ENCODE data around the gene EPHB6.
A peak's percentile ranks its signal among the peaks of the same experiment; 100 is the strongest.

Gene EPHB6

DNA sequence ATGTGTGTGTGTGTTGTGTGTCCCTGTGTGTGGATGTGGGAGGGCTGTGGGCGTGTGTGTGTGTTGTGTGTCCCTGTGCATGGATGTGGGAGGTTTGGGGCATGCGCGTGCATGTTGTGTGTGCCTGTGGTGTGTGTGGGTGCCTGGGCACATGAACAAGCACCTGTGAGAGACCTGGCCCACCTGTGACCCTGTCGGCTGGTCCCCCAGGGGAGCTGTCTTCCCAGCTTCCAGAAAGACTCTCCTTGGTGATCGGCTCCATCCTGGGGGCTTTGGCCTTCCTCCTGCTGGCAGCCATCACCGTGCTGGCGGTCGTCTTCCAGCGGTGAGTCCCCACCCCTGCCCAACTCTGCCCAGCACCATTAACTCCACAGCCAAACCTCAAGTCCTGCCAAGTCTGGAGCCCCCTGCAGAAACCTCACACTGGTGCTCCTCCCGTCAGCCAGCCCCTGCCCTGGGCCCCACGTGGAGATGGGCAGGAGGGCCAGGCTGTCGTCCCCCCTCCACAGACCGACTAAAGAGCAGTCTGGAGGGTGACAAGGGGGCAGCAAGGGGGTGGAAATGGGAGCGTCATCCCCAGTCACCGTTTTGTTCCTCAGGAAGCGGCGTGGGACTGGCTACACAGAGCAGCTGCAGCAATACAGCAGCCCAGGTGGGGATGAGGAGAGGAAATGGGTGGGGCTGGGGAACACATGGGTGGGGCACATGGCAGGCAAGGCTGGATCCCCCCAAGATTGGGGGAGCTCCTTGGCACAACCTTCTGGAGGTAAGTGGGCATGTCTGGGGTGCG is 12.7 kb downstream of the EPHB6 start:
- no peak overlapping the region for H3K27ac ChIP-seq

DNA sequence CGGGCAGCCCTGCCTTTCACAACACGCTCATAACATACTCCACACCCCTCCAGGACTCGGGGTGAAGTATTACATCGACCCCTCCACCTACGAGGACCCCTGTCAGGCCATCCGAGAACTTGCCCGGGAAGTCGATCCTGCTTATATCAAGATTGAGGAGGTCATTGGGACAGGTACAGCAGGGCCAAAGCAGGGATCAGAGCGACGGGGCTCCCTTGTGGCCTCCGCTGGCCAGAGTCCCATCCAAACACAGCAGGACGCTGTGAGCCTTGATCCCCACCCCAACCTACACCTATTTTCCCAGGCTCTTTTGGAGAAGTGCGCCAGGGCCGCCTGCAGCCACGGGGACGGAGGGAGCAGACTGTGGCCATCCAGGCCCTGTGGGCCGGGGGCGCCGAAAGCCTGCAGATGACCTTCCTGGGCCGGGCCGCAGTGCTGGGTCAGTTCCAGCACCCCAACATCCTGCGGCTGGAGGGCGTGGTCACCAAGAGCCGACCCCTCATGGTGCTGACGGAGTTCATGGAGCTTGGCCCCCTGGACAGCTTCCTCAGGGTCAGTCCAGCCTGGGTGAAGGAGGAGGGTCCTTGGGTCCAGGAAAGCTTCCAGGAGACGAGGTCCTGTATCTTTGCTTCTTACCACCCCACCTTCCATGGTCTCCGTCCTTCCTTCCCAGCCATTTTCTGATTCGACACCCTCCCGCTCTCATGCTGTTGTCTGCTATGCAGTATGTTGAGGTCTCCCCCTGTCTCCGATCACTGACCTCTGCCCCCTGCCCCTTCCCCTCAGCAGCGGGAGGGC is 13.5 kb downstream of the EPHB6 start:
- no peaks in the 10 kb centered on the region for H3K27me3 ChIP-seq (ENCODE audit: insufficient read depth, low read depth, severe bottlenecking)
- TF ChIP-seq, protein P1, sequence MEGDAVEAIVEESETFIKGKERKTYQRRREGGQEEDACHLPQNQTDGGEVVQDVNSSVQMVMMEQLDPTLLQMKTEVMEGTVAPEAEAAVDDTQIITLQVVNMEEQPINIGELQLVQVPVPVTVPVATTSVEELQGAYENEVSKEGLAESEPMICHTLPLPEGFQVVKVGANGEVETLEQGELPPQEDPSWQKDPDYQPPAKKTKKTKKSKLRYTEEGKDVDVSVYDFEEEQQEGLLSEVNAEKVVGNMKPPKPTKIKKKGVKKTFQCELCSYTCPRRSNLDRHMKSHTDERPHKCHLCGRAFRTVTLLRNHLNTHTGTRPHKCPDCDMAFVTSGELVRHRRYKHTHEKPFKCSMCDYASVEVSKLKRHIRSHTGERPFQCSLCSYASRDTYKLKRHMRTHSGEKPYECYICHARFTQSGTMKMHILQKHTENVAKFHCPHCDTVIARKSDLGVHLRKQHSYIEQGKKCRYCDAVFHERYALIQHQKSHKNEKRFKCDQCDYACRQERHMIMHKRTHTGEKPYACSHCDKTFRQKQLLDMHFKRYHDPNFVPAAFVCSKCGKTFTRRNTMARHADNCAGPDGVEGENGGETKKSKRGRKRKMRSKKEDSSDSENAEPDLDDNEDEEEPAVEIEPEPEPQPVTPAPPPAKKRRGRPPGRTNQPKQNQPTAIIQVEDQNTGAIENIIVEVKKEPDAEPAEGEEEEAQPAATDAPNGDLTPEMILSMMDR (IDR thresholded peaks at IDR 0.05; ENCODE audit: low read depth, low read length): peak; percentile 50; the same call in 1 of the 2 replicates
- no peak overlapping the region for H3K4me3 ChIP-seq (ENCODE audit: low read depth, low read length)
- no peak for DNase-seq
- no peak overlapping the region for H3K27ac ChIP-seq
- H3K36me3 ChIP-seq: no peaks in the 10 kb centered on the region
- H3K9me3 ChIP-seq (ENCODE audit: severe bottlenecking): no peaks in the 10 kb centered on the region

More for the DNA sequence above, 12.7 kb downstream of the EPHB6 start:
- H3K27me3 ChIP-seq (ENCODE audit: insufficient read depth, low read depth, severe bottlenecking): no peaks in the 10 kb centered on the region
- H3K36me3 ChIP-seq: no peaks in the 10 kb centered on the region
- H3K9me3 ChIP-seq (ENCODE audit: severe bottlenecking): no peaks in the 10 kb centered on the region
- DNase-seq: no peak
- TF ChIP-seq, protein P1 (IDR thresholded peaks at IDR 0.05; ENCODE audit: low read depth, low read length): no peak
- no peak overlapping the region for H3K4me3 ChIP-seq (ENCODE audit: low read depth, low read length)

DNA sequence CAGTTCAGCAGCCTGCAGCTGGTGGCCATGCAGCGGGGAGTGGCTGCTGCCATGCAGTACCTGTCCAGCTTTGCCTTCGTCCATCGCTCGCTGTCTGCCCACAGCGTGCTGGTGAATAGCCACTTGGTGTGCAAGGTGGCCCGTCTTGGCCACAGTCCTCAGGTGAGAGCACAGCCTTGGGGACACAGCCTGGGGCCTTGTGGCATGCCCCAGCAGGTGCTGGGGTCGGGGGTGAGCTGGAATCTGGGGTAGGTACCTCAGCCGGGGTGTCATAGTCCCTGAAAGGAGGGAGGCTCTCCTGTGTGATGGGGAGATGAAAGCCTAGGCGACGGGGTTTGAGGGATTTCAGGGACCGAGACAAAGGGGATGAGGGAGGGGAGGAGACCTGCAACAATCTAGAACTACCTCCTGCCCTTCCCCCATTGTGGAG is 14.1 kb downstream of the EPHB6 start:
- no peak for DNase-seq
- no peaks in the 10 kb centered on the region for H3K27me3 ChIP-seq (ENCODE audit: insufficient read depth, low read depth, severe bottlenecking)
- no peaks in the 10 kb centered on the region for H3K9me3 ChIP-seq (ENCODE audit: severe bottlenecking)
- TF ChIP-seq, protein P1 (IDR thresholded peaks at IDR 0.05; ENCODE audit: low read depth, low read length): no peak
- H3K4me3 ChIP-seq (ENCODE audit: low read depth, low read length): no peak overlapping the region
- H3K27ac ChIP-seq: no peak overlapping the region
- H3K36me3 ChIP-seq: no peaks in the 10 kb centered on the region

DNA sequence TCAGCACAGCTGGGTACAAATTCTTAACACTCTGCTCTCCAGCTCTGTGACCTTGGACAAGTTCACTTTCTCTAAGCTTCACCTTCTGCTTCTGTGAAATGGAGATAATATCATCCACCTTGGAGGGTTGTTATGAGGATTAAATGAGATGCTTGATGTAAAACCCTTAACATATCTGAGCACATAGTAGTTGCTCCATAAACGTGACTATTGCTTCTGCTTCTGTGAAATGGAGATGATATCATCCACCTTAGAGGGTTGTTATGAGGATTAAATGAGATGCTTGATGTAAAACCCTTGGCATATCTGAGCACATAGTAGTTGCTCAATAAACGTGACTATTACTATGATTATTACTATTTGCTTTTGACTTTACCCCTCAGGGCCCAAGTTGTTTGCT is 14.6 kb downstream of the EPHB6 start:
- H3K4me3 ChIP-seq (ENCODE audit: low read depth, low read length): no peak overlapping the region
- H3K36me3 ChIP-seq: no peaks in the 10 kb centered on the region
- no peak overlapping the region for H3K27ac ChIP-seq
- no peaks in the 10 kb centered on the region for H3K9me3 ChIP-seq (ENCODE audit: severe bottlenecking)
- no peak for DNase-seq
- TF ChIP-seq, protein P1 (IDR thresholded peaks at IDR 0.05; ENCODE audit: low read depth, low read length): no peak
- no peaks in the 10 kb centered on the region for H3K27me3 ChIP-seq (ENCODE audit: insufficient read depth, low read depth, severe bottlenecking)

DNA sequence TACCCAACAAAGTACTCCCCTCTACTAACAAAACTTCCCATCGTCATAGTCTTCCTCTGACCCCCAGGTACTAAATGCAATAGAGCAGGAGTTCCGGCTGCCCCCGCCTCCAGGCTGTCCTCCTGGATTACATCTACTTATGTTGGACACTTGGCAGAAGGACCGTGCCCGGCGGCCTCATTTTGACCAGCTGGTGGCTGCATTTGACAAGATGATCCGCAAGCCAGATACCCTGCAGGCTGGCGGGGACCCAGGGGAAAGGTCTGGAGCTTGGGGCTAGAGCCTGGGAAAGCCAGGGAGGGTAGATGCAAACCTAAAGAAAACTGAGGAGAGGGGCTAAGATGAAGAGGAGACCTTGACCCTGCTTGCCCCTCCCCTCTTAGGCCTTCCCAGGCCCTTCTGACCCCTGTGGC is 15.3 kb downstream of the EPHB6 start:
- no peak overlapping the region for H3K4me3 ChIP-seq (ENCODE audit: low read depth, low read length)
- H3K27me3 ChIP-seq (ENCODE audit: insufficient read depth, low read depth, severe bottlenecking): no peaks in the 10 kb centered on the region
- TF ChIP-seq, protein P1 (IDR thresholded peaks at IDR 0.05; ENCODE audit: low read depth, low read length): no peak
- DNase-seq: no peak
- no peaks in the 10 kb centered on the region for H3K36me3 ChIP-seq
- no peaks in the 10 kb centered on the region for H3K9me3 ChIP-seq (ENCODE audit: severe bottlenecking)
- H3K27ac ChIP-seq: no peak overlapping the region

All from WERI-Rb-1 (cell line).